GM12878 (cell line): ENCODE measurements around the gene MYMX. TPM values are rescaled to one million over a fixed set of nuclear protein-coding genes. Genes with fewer than 3 reads are reported as not detected.

Experiments
- BMI1 ChIP-seq: fragments of 450-650 bp; IDR thresholded peaks from 2 replicates; pipeline ENCODE4 v1.6.1; 2016; ENCODE audit warnings: mild to moderate bottlenecking, moderate library complexity, borderline replicate concordance
- CBFB ChIP-seq: IDR thresholded peaks from 2 replicates; pipeline ENCODE4 v1.6.1; 2016; ENCODE audit warnings: antibody characterized with exemption, low read depth
- CBX3 ChIP-seq: fragments of 200-600 bp; sonication (generic); IDR thresholded peaks from 2 replicates; pipeline ENCODE4 v1.6.1; 2016; ENCODE audit warnings: low read depth, borderline replicate concordance
- CHD2 ChIP-seq: IDR thresholded peaks from 2 replicates; pipeline ENCODE4 v1.6.1; 2011; ENCODE audit warnings: low read depth, low read length, improper control_type of control experiment, borderline replicate concordance
- CHD4 ChIP-seq: fragments of 200-600 bp; sonication (generic); IDR thresholded peaks from 2 replicates; pipeline ENCODE4 v1.6.1; 2016; ENCODE audit warnings: mild to moderate bottlenecking
- CREB1 ChIP-seq: IDR thresholded peaks from 2 replicates; pipeline ENCODE4 v1.6.1; 2012; ENCODE audit warnings: low read depth, mild to moderate bottlenecking, inconsistent platforms
- CREM ChIP-seq: IDR thresholded peaks from 2 replicates; pipeline ENCODE4 v1.6.1; 2014; ENCODE audit warnings: antibody characterized with exemption, low read depth
- CTCF ChIP-seq, 3 experiments: IDR thresholded peaks in 2 of 3; conservative IDR thresholded peaks in 1 of 3; 2 replicates each; pipeline ENCODE4 v1.5.1; 2011; ENCODE audit warnings: low read depth in 3 of 3, low read length in 3 of 3, mild to moderate bottlenecking in 3 of 3, control low read depth in 2 of 3, moderate library complexity in 2 of 3, inconsistent platforms in 1 of 3, mixed read lengths in 1 of 3; ENCODE audit not compliant: control insufficient read depth in 2 of 3, insufficient read depth in 1 of 3; ENCODE audit errors: extremely low read depth in 1 of 3
- DPF2 ChIP-seq: fragments of 450-650 bp; IDR thresholded peaks from 2 replicates; pipeline ENCODE4 v1.6.1; 2017; ENCODE audit warnings: mild to moderate bottlenecking
- EGR1 ChIP-seq, 2 experiments: IDR thresholded peaks; 1 replicate in 1 of 2; 2 replicates in 1 of 2; pipeline ENCODE4 v1.6.1; 2011 to 2012; ENCODE audit warnings: low read depth in 2 of 2, low read length in 2 of 2, borderline replicate concordance in 1 of 2, mild to moderate bottlenecking in 1 of 2, moderate library complexity in 1 of 2
- HDAC2 ChIP-seq: fragments of 200-600 bp; sonication (generic); IDR thresholded peaks from 2 replicates; pipeline ENCODE4 v1.6.1; 2017
- IRF4 ChIP-seq: IDR thresholded peaks from 2 replicates; pipeline ENCODE4 v1.6.1; 2011; ENCODE audit warnings: low read depth, low read length
- JUNB ChIP-seq: IDR thresholded peaks from 2 replicates; pipeline ENCODE4 v1.6.1; 2016; ENCODE audit warnings: antibody characterized with exemption, mild to moderate bottlenecking
- LARP7 ChIP-seq: fragments of 450-650 bp; IDR thresholded peaks from 2 replicates; pipeline ENCODE4 v1.6.1; 2017; ENCODE audit warnings: mild to moderate bottlenecking
- MYB ChIP-seq: fragments of 150-350 bp; IDR thresholded peaks from 2 replicates; pipeline ENCODE4 v1.6.1; 2014; ENCODE audit warnings: mild to moderate bottlenecking, low read depth, low read length, borderline replicate concordance
- NFYA ChIP-seq: IDR thresholded peaks from 2 replicates; pipeline ENCODE4 v1.6.1; 2011; ENCODE audit warnings: low read depth, mild to moderate bottlenecking, low read length, improper control_type of control experiment, borderline replicate concordance
- NR2F1 ChIP-seq: fragments of 450-650 bp; conservative IDR thresholded peaks from 2 replicates; pipeline ENCODE4 v1.6.1; 2017; ENCODE audit warnings: mild to moderate bottlenecking
- PAX8 ChIP-seq: fragments of 450-650 bp; IDR thresholded peaks from 2 replicates; pipeline ENCODE4 v1.6.1; 2017; ENCODE audit warnings: mild to moderate bottlenecking, moderate library complexity
- PBX3 ChIP-seq: IDR thresholded peaks from 2 replicates; pipeline ENCODE4 v1.6.1; 2011; ENCODE audit warnings: mild to moderate bottlenecking, low read depth, low read length, moderate library complexity; ENCODE audit not compliant: insufficient replicate concordance
- POLR2AphosphoS2 ChIP-seq: IDR thresholded peaks from 2 replicates; pipeline ENCODE4 v1.6.1; 2011; ENCODE audit warnings: low read depth, mild to moderate bottlenecking, low read length, improper control_type of control experiment, moderate library complexity
- SMAD5 ChIP-seq: IDR thresholded peaks from 2 replicates; pipeline ENCODE4 v1.6.1; 2016; ENCODE audit warnings: antibody characterized with exemption, low read depth
- SP1 ChIP-seq: IDR thresholded peaks from one replicate; pipeline ENCODE4 v1.6.1; 2011; ENCODE audit warnings: low read depth, low read length
- SREBF2 ChIP-seq: IDR thresholded peaks from 2 replicates; pipeline ENCODE4 v1.6.1; 2012; ENCODE audit warnings: mild to moderate bottlenecking, low read length
- TCF12 ChIP-seq: IDR thresholded peaks from 2 replicates; pipeline ENCODE4 v1.6.1; 2011; ENCODE audit warnings: low read depth, mild to moderate bottlenecking, low read length
- TCF3 ChIP-seq: IDR thresholded peaks from 2 replicates; pipeline ENCODE4 v1.6.1; 2012; ENCODE audit warnings: low read depth, mild to moderate bottlenecking, low read length, borderline replicate concordance; ENCODE audit not compliant: insufficient read depth
- ZNF24 ChIP-seq: fragments of 450-650 bp; IDR thresholded peaks from 2 replicates; pipeline ENCODE4 v1.6.1; 2017; ENCODE audit warnings: antibody characterized with exemption, mild to moderate bottlenecking
- polyA plus RNA-seq, 11 experiments: library from polyadenylated mRNA; depleted of rRNA in 4 of 11; unstranded in 6 of 11; stranded (reverse) in 5 of 11; fragments of >200 nt; fragmentation: Nextera tagmentation in 4 of 11; fragmentation: Illumina TruSeq in 1 of 11; extraction: Ambion mirVana in 4 of 11; extraction: Trizol in 1 of 11; gene quantifications; 1 replicate in 1 of 11; 2 replicates in 10 of 11; pipeline versions ENCODE4 v1.2.1 to v1.2.3, GENCODE V29; 2011 to 2016; ENCODE audit warnings: inconsistent platforms in 2 of 11, missing spikeins in 2 of 11, low read depth in 1 of 11
- total RNA-seq, 4 experiments: library from RNA; depleted of rRNA in 3 of 4; stranded (reverse); fragments of >200 nt in 3 of 4; fragmentation: Illumina TruSeq in 1 of 4; extraction: Trizol in 1 of 4; gene quantifications; 2 replicates each; pipeline versions ENCODE4 v1.2.1 to v1.2.3, GENCODE V29; 2013 to 2021
- TF ChIP-seq, protein P1 (sequence below): IDR thresholded peaks from 2 replicates; pipeline ENCODE4 v1.6.1; 2012; ENCODE audit warnings: mild to moderate bottlenecking, low read depth, low read length

MYMX gene
- total and polyA plus RNA-seq, 10 of the 15 experiments (the other 5 are each of a cell fraction or from before 2014, with no cell fraction given), result not detected

- TF ChIP-seq PBX3 (peak; percentile 61), NR2F1 (peak; percentile 74), CBFB (0 out of 2 replicates have a peak, but pooled peaks have one; percentile 25), SREBF2 (no peak), CREB1 (no peak), IRF4 (no peak), POLR2AphosphoS2 (peak; percentile 51; the same call in 1 of the 2 replicates), SP1 (peak; percentile 32), HDAC2 (no peak), SMAD5 (no peak), LARP7 (peak; percentile 93), ZNF24 (no peak), BMI1 (no peak), EGR1 (IDR thresholded peaks at IDR 0.05; ENCODE audit: borderline replicate concordance in 1 of 2, low read depth in 2 of 2, low read length in 2 of 2) (peak in 1 of 2 experiments; percentile 79; a peak in 2 of 3 replicates), TCF3 (no peak; the same call in 1 of the 2 replicates), CHD2 (no peak), CREM (0 out of 2 replicates have a peak, but pooled peaks have one; percentile 23), JUNB (no peak), CBX3 (no peak), MYB (no peak), PAX8 (no peak), CHD4 (no peak), CTCF (IDR thresholded peaks at IDR 0.05 in 2 of 3, conservative IDR thresholded peaks at IDR 0.05 in 1 of 3; ENCODE audit: control insufficient read depth in 2 of 3, extremely low read depth in 1 of 3, insufficient read depth in 1 of 3, low read depth in 3 of 3, low read length in 3 of 3) (peak; percentile 45 to 60 (median 46); a peak in 4 of 6 replicates), DPF2 (peak; percentile 89), TCF12 (no peak), NFYA (no peak)
- TF ChIP-seq, protein P1, sequence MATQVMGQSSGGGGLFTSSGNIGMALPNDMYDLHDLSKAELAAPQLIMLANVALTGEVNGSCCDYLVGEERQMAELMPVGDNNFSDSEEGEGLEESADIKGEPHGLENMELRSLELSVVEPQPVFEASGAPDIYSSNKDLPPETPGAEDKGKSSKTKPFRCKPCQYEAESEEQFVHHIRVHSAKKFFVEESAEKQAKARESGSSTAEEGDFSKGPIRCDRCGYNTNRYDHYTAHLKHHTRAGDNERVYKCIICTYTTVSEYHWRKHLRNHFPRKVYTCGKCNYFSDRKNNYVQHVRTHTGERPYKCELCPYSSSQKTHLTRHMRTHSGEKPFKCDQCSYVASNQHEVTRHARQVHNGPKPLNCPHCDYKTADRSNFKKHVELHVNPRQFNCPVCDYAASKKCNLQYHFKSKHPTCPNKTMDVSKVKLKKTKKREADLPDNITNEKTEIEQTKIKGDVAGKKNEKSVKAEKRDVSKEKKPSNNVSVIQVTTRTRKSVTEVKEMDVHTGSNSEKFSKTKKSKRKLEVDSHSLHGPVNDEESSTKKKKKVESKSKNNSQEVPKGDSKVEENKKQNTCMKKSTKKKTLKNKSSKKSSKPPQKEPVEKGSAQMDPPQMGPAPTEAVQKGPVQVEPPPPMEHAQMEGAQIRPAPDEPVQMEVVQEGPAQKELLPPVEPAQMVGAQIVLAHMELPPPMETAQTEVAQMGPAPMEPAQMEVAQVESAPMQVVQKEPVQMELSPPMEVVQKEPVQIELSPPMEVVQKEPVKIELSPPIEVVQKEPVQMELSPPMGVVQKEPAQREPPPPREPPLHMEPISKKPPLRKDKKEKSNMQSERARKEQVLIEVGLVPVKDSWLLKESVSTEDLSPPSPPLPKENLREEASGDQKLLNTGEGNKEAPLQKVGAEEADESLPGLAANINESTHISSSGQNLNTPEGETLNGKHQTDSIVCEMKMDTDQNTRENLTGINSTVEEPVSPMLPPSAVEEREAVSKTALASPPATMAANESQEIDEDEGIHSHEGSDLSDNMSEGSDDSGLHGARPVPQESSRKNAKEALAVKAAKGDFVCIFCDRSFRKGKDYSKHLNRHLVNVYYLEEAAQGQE, result no peak
Observed at GRCh38 chr6:44265007-44265721, 48.4 kb downstream of the MYMX start, which contains the start of gene NFKBIE (continued).
